NCI-H146 (cell line): Measurements from ENCODE around the gene CCN6.
A peak's percentile ranks its signal among the peaks of the same experiment; 100 is the strongest.
"Not testable (repeated sequence)": the region's sequence is repeated elsewhere in the genome, so short reads cannot be mapped to it uniquely, and the experiment has no call there.

Experiments used
- DNase-seq: peaks from one replicate; lab custom pipeline; 2025; lab: John Stamatoyannopoulos, UW

CCN6 gene

GRCh38 chr6:112030206-112030960, 23.5 kb upstream of the CCN6 start:
- DNase-seq: no peak

GRCh38 chr6:112030961-112031660, 22.8 kb upstream of the CCN6 start:
- no peak for DNase-seq

- peak; percentile 15 for DNase-seq
These were observed 21.9 kb upstream of the CCN6 start for GRCh38 chr6:112031960-112032359.

- no peak for DNase-seq
These were observed 21.2 kb upstream of the CCN6 start for GRCh38 chr6:112032728-112033127.

GRCh38 chr6:112033791-112034615, 19.9 kb upstream of the CCN6 start:
- no peak for DNase-seq

GRCh38 chr6:112034616-112034995, 19.3 kb upstream of the CCN6 start:
- no peak for DNase-seq

- DNase-seq: no peak
These were observed 17.7 kb upstream of the CCN6 start for GRCh38 chr6:112036088-112036637.

GRCh38 chr6:112037783-112038216, 16.1 kb upstream of the CCN6 start:
- DNase-seq: no peak

- DNase-seq: no peak
These were observed 15.6 kb upstream of the CCN6 start for GRCh38 chr6:112038268-112038667.

- DNase-seq: no peak
These were observed 15.0 kb upstream of the CCN6 start for GRCh38 chr6:112038756-112039430.

- DNase-seq: no peak
These were observed 14.5 kb upstream of the CCN6 start for GRCh38 chr6:112039431-112039770.

- DNase-seq: no peak
These were observed 12.9 kb upstream of the CCN6 start for GRCh38 chr6:112040956-112041355.

- no peak for DNase-seq
These were observed 12.4 kb upstream of the CCN6 start for GRCh38 chr6:112041535-112041934.

- peak; percentile 93 for DNase-seq
These were observed 10.6 kb upstream of the CCN6 start for GRCh38 chr6:112043032-112044007.

GRCh38 chr6:112044196-112044595, 9.7 kb upstream of the CCN6 start:
- no peak for DNase-seq

GRCh38 chr6:112044856-112045255, 9.0 kb upstream of the CCN6 start:
- DNase-seq: no peak

- DNase-seq: not testable (repeated sequence)
These were observed 6.4 kb upstream of the CCN6 start for GRCh38 chr6:112047523-112047922.

GRCh38 chr6:112049026-112049799, 4.7 kb upstream of the CCN6 start:
- DNase-seq: no peak

- DNase-seq: no peak
These were observed 3.9 kb upstream of the CCN6 start for GRCh38 chr6:112049996-112050395.

GRCh38 chr6:112050429-112050828, 3.5 kb upstream of the CCN6 start:
- no peak for DNase-seq
